Tibial nerve (tissue), 3 donors: Measurements from ENCODE around the gene RPS4Y2.

ENCODE experiments used
- EP300 ChIP-seq, 2 donors: sonication (generic); formaldehyde crosslinking; IDR thresholded peaks; one replicate each; pipeline ENCODE4 v1.6.1; 2017; ENCODE audit warnings: antibody characterized with exemption in 2 of 2, mild to moderate bottlenecking in 1 of 2
- POLR2A ChIP-seq, 2 donors: fragments of 450-650 bp; IDR thresholded peaks; one replicate each; pipeline ENCODE4 v1.6.1; 2017; ENCODE audit warnings: antibody characterized with exemption in 2 of 2, mild to moderate bottlenecking in 2 of 2, moderate library complexity in 2 of 2

DNA sequence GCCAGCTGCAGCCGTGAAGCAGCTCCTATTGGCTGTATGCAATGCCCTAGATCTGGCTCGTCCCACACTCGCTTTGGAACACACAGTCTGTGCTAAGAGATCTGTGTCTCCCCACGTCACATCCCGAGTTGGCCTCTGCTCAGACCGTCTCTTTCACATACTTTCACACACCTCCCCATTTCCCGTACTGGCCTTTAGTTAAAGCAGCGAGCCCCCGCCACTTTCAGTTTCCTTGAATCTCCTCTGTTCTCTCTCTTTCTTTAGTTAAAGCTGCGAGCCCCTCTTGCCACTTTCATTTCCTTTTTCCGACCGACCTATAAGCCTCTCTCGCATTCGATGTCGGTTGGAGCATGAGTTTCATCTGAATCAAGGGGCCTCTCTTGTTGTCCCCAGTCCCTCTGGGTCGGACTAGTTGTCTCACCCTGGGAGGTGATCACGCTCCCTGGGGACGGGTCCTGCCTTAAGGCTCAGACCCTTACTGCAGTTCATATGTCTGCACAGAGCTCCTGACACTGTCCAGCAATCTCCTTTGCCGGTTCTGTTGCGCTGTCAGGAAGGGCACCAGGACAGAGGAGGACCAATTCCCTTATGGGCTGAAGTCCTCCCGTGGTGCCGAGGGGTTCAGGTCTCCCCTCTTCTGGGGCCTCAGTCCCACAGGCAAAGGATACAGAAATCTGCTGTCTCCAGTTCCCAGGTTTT is 42.6 kb downstream of the RPS4Y2 start:
- TF ChIP-seq POLR2A (IDR thresholded peaks at IDR 0.05), result no peak
- TF ChIP-seq EP300 (IDR thresholded peaks at IDR 0.05), result no peak
